Cerebellar cortex (tissue), 1 donor: ENCODE results near the gene NDUFAF5.
A peak's percentile ranks its signal among the peaks of the same experiment; 100 is the strongest.

Source experiments
- DNase-seq: peaks from one replicate; pipeline ENCODE4 v3.0.0-alpha.2; 2015; ENCODE audit warnings: low spot score

The NDUFAF5 gene

DNA sequence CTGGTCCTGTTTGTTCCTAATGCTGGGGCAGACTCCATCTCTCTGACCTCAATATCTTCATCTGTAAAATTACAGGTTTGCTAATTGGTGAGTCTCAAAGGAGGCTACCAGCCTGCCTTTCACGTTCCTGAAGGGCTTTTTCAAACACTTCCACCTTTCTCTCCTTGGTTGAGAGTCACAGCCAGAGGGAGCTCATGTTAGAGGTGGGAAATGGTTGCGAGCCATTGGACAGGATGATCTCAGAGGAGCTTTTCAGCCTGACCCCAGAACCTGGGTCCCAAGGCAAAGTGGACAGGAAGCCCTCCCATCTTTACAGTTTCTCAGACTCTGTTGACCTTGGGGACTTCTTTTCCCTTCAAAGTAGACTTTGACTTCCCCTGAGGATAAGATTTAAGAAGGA, 37.6 kb downstream of the NDUFAF5 start:
- no peak for DNase-seq

DNA sequence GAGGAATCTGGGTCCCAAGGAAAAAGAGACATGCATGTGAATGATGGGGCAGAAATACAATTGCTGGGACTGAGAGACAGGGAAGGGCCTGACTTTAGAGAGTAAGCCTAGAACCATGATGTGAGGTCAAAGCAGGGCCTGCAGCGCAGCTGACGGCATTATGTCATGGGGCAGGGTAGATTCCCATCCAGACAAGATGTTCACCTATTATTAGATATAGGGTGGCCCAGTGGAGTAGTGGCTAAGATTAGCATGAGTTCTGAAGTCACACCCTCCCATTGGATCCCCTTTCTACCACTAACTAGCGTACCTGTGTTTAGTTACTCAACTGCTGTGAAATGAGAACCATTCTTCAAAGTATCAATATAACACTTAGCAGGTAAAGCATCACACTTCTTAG, 39.6 kb downstream of the NDUFAF5 start:
- DNase-seq = no peak

DNA sequence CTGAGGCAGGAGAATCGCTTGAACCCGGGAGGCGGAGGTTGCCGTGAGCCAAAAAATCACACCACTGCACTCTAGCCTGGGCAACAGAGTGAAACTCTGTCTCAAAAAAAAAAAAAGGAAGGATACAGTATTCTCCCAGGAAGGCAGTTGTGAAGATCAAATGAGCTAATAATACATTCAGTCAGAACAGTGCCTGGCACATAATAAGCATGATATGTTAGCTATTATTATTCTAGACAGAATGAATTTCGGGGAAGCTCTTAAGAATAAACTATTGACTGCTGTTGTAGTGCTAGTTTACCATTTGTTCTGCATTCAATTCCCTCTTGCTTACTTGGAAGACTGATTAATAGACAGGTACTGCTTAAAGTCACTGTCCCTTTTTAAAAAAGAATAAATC, 40.6 kb downstream of the NDUFAF5 start:
- no peak for DNase-seq

GRCh38 chr20:13831476-13831875, 46.6 kb downstream of the NDUFAF5 start:
- no peak for DNase-seq

- no peak for DNase-seq
Observed at GRCh38 chr20:13838664-13839063, 53.8 kb downstream of the NDUFAF5 start.

GRCh38 chr20:13839421-13840092, 54.7 kb downstream of the NDUFAF5 start:
- DNase-seq = no peak

DNA sequence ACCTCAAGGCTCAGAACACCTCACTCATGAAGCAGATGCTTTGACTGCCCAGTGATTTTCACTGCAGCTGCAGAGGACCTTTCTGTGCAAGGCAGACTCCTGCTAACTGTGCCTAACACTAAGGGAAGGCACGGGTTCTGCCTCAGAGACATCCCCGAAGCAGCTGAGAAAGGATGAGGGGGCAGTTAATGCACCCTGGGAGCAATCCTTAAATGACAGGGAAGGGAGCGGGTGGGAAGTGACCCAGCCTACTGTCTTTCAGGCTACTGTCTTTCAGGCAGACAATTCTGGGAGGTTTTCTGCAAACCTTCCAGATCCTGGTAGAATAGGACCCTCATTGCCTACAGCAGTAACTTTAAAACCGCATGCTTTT, 55.3 kb downstream of the NDUFAF5 start:
- DNase-seq = no peak

DNA sequence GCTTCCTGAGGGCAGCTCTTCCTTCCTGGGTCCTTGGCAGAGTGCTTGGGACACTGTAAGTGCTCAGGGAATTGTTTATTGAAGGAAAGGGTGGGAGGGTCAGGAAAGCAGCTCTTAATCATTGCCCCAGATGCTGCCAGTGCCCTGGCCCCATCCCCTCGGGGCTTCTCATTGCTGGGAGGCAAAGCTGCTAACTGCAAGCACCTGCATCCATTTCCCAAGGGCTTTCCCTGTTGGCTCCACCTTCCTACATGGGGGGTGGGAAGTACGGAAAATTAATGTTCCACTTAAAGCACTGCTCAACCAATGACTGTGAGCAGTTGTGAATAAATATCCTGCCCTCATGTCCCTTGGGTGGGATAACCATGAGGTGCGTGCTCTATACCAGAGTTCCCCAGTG, 56.4 kb downstream of the NDUFAF5 start:
- DNase-seq = no peak

GRCh38 chr20:13844296-13844695, 59.5 kb downstream of the NDUFAF5 start:
- DNase-seq = no peak

DNA sequence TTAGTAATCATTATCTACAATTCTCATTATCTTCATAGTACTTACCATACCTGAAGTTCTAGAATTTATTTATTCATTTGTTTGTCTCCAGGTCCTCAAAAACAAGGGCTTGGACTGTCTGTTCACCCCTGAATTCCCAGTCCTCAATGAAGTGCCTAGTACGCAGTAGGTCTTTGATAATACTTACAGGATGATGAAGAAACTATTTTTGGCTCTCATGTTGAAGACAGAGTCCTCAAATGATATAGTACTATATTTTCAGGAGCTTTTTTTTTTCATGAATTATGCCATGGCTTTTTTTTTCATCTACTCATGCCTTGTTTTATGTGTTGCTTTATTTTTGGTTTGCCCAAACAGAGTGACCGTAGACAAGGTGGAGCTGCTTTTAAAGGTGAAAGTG, 66.5 kb downstream of the NDUFAF5 start:
- DNase-seq = no peak

GRCh38 chr20:13852306-13852705, 67.5 kb downstream of the NDUFAF5 start:
- DNase-seq = no peak

- no peak for DNase-seq
Observed at GRCh38 chr20:13855613-13856012, 70.8 kb downstream of the NDUFAF5 start.

DNA sequence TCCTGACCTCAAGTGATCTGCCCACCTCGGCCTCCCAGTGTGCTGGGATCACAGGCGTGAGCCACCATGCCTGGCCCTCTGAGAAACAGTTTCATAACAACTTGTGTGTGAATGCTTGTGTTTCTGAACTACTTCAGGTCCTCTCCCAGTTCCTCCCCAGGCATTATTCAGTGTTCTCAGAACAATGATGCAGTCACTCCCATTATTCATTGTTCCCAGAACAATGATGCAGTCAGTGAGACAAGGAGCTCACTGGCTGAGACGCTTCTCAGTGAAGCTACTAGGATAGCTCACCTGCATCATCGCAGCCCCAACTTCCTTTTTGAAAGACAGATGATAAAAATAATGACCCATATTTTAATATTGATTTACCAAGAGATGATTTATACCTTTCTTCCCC, 71.5 kb downstream of the NDUFAF5 start:
- DNase-seq = no peak

DNA sequence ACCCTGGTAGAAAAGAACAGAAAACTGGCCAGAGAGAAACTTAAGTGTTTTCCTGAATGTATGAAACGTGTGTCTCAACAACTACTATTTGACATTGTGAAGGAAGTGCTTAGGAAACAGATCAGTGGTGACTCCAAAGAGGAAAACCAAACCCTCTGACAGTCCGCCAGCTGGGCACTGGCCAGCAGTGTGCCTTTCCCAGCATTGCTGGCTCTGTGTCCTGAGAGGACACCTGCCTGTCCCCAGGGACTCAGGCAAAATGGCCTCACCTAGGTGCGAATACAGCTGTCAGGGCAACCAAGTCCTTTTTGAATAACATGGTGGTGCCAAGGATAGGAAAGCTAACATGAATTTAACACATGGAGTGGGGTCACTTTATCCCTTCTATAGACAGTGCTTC, 72.5 kb downstream of the NDUFAF5 start:
- DNase-seq = peak; percentile 65

GRCh38 chr20:13857961-13858360, 73.1 kb downstream of the NDUFAF5 start:
- peak; percentile 72 for DNase-seq

DNA sequence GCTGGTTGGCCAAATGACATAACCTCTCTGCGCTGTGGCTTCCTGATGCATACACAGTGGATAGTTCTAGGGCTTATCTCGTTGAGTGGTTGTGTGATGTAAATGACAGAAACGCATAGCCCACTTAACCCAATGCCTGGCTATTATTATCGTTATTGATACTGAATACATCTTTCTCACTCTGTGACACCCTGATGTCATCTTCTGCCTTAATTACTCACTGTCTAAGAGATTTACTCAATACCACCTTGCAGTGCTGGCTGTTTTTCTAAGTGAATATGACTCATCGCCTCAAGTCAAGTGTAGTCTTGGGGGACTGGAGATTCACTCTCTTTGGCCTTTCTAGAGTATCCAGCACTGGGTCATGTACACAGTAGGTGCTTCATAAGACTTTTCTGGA, 73.6 kb downstream of the NDUFAF5 start:
- no peak for DNase-seq

DNA sequence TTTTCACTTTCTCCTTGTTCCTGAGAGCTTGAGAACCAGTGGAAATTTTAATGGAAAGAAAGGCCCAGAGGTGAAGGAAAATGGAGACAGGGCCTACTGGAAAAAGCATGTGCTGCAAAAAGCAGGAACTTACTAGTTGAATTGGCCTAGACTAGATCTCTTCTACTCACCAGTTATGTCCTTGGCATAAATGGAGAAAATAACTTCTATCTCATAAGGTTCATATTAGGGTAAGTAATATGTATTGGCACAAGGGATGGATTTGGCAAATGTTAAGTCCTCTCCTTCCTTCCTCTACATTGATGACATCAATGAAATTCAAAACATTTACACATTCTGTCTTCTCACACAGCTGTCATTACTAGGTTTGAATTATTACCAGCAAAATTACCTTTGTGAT, 74.0 kb downstream of the NDUFAF5 start:
- DNase-seq = no peak

DNA sequence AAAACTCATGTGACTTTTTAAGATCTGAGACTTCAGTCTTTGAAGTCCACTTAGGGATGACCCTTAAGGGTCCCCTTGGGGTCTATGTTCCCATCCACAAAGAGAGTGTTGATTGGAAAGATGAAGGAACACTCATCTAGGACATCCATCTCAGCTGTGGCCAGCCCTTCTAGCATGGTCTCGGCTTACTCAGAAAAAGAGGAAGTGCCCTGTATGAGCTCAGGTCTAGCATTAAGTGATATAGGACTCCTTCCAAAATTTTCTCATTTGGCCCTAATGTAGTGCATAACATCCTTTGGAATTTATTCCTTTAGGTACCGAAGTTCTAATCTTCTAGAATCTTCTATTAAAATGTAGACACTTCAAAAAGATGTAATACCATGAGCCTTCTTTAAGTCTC, 77.4 kb downstream of the NDUFAF5 start:
- DNase-seq = no peak

DNA sequence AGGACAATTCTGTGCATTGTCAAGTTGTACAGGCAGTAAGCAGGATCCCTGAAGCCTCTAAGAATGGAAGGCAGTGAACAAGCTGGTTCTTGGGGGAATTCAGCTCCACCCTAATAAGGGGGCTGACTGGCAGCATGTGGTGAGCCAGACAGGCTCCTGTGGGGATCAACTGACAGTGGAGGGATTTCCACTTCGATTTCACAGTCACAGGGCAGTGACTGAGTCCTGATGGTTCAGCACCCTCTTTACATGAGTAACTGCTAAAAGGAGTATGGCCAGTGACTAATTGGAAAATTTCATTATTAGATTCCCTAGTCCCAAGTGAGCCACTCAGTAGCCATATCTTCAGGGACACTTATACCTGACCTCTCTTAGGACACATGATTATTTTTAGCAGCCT, 78.4 kb downstream of the NDUFAF5 start:
- DNase-seq = no peak

DNA sequence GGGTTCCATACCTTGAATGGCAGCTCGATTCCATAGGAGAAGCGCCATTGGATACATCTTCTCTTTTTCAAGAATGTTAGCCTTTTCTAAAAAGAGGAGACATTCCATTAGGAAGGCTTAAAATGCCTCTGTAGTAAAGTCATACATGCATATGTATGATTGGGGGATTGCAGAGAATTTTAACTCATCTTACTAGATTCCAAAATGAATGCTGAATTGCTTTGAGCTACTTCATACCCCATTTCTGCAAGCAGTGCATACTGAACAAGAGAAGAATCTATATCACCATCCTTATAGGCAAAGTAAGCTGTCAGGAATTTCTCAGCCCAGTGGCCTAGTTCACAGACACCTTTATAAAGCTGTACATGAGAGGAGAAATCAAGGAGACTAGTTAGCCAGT, 80.3 kb downstream of the NDUFAF5 start:
- no peak for DNase-seq

- peak; percentile 54 for DNase-seq
Observed at GRCh38 chr20:13865791-13866351, 81.0 kb downstream of the NDUFAF5 start.

DNA sequence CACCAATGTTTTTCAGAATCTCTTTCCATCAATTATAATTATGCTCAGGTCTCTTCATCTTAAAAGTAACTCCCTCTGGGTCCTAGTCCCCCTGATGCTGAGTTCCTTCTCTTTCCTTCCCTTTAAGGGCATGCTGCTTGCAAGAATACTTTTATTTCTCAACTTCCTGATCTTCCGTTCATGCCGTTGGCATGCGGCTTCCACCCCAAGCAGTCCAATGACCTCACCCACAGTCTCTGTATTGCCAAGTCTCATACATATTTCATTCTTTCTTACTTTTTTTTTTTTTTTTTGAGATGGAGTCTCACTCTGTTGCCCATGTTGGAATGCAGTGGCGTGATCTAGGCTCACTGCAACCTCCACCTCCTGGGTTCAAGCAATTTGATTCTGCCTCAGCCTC, 83.5 kb downstream of the NDUFAF5 start:
- DNase-seq = no peak

DNA sequence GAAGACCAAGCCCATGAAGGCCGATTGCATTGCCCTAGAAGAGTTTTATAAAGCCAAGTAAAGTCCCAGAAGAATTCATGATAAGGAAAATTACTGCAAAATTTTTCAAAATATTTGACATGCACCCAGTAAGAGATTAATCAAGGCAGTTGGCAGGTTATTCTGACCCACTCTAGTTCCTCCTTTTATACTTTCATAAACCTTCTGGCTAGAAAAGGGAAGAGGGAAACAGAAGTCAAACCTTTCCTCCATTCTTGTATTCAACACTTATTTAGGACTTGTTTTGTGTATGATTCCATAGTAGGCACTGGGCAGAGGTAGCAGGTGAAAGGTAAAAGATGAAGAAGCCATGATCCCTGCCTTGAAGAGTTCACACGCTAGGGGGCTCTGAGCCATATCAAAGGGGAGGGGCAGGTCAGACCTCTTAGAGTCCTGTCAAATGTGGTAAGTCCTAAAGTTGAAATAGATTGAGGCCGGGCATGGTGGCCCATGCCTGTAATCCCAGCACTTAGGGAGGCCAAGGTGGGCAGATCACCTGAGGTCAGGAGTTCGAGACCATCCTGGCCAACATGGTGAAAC, 85.4 kb downstream of the NDUFAF5 start:
- no peak for DNase-seq
